Limb (tissue), 2 donors: Measurements from ENCODE around the gene RNASET2.
"Not testable (repeated sequence)": the region's sequence is repeated elsewhere in the genome, so short reads cannot be mapped to it uniquely, and the experiment has no call there.

Experiments
- DNase-seq, 2 donors: peaks; one replicate each; pipeline ENCODE4 v3.0.0-alpha.2; 2016; ENCODE audit errors: extremely low spot score in 2 of 2

The RNASET2 gene

DNA sequence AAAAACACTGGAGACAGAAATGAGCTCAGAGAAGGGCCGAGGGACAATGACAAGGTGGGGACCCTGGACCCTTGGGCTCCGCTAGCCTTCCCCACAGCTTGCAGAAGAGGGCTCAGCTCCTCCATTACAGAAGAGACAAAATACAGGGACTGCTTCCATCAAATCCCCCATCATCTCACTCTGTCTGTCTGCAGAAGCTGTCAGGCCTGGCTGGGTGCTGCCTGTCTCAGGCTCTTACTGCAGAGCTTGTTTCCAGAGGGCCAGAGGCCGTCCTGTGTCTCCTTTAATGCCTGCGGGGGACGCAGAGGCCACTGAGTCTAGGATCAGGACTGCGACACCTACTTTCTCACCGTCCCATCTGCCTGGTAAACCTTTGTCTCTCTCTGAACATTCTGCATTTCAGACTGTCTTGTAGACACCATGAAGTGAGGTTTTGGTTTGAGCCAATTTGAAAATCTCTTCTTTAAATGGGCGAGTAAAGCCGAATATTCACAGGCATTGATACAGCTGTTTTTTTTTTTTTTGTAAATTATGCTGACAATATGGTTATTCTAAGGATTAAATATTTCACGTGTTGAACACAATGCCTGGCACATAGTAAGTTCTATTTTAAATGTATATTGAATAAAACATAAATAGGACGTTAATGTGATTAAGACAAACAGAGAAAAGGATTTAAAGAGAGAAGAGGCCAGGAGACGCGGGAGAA, 28.3 kb downstream of the RNASET2 start:
- no peak for DNase-seq

DNA sequence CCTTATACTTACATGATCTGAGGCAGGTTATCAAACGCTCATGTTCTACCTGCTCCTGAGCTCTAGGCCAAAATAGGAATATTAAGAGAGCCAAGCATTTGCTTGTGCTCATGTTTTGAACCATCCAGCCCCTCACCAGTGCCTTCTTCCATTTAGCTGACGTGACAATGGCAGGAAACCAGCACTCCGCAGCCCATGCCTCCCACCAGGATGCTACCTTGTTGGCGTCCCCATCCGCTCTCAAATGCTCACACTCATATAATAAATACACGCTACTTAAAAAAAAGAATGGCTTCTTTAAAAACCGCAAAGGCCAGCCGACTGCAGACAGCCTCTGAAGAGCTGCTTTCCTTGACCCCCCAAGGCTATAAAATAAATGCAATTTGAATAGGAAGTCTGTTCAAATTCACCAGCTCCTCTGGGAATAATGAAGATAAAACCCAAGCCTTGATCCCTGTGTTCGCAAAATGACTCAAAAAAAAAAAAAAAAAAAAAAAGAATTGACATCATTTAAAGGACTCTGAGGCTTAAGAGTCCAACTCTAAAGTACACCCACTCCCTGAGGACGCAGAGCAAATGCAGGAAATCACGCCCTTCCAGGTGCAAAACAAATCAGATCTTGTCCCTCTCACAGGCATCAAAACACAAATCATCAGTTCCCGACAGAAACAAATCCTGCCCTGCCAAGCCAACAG, 29.0 kb downstream of the RNASET2 start:
- no peak for DNase-seq

DNA sequence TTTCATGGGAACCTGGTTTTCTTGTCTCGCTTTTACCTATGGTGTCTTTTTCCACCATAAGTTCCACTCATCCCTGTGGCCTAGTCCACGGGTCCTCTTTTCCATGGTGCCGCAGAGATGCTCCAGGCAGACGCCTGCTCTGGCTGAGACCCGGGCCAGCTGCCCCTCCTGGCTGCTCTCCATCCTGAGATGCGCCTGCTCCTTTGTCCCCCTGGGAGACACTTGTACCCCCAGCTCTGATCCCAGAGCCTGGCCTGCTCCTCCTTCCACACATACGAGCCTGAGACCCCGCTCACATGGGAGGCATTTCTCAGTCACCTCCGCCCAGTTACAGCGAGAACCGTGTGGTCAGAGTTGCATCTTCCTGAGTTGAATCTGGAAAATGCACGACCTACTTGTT, 29.6 kb downstream of the RNASET2 start:
- no peak for DNase-seq

DNA sequence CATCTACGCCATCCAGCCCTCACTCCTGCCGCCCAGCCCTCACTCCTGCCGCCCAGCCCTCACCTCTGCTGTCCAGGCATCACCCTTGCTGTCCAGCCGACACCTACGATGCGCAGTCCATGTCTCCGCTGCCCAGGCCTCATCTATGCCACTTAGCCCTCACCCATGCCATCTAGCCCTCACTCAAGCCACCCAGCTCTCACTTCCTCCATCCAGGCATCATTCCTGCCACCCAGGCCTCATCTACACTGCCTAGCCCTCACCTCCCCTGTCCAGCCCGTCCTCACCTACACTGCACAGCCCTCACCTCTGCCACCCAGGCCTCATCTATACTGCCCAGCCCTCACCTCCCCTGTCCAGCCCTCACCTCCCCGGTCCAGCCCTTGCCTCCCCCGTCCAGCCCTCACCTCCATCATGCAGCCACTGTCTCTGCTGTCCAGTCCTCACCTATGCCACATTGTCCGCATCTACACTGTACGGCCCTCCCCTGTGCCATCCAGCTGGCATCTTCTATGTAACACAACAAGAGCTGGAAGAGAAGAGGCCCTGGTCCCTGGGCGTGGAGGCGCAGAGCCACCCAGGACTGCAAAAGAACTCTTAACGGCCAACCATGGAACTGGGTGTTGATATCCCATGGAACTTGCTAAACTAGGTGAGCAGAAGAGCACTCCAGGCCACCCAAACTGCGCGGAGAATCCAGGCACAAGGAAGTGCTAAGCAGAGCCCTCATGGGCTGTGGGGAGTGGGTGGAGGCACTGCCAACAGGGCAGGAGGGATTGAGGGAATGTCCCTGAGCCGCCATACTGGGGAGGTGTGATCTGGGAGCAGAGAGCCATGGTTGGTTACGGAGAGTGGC, 31.0 kb downstream of the RNASET2 start:
- no peak for DNase-seq

DNA sequence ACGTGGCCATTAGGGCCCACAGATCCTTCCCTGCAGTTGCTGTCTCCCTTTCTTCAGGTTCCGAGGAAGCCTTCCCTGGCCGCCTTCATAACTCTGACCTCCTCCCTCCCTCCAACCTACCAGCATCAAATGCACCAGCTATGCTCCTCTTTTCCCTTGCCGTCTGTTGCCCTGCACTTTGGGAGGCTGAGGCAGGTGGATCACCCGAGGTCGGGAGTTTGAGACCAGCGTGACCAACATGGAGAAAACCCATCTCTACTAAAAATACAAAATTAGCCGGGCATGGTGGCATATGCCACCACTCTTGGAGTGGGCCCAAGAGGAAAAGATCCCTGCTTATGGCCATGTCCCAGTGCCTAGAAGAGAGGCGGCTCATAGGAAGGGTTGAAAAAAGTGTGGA, 31.8 kb downstream of the RNASET2 start:
- no peak for DNase-seq

DNA sequence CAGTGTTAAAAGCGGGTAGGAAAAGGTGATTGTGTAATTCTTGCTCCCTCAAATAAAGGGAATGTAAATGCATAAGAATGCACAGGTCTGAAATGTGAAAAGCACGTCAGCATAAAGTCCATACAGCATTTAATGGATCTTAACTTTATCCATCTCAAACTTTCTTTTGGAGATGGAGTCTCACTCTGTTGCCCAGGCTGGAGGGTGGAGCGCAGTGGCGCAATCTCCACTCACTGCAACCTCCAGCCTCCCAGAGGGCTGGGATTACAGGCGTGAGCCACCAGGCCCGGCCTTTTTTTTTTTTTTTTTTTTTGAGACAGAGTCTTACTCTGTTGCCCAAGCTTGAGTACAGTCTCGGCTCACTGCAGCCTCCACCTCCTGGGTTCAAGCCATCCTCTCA, 33.4 kb downstream of the RNASET2 start:
- no peak for DNase-seq

DNA sequence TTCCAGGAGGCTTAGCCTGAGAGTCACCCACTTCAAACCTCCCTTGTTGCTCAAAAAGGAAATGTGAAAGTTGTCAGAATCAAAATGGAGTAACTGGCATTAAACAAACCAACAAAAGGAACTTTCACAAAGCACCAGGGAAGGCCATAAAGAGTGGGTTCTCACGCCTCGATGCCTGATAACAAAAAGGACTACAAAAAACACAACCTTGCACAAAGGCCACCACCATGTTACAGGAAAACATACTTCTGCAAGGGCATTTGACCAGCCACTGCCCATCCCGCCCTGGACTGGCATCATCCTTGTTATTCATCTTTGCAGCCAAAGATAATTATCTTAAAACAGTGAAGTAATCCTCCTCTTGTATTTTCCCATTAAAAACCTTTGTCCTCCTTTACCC, 34.8 kb downstream of the RNASET2 start:
- DNase-seq, result no peak

DNA sequence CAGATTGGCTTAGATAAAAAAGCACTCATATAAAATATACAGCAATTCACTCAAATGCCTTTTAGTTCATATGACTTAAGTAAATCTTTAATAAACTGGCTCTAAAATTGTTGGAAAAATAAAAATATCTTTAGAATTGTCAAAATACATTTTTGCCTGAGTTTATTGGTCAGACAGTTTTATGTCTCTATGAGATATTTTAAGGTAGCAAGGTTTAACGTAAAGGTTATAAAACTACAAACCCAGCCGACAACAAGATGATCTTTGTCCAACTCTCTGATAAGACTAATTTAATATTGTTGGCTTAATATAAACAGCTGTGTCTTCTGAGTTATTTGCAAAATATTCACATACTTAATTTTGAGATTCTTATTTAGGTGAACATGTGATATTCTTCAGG, 39.5 kb downstream of the RNASET2 start:
- no peak for DNase-seq

DNA sequence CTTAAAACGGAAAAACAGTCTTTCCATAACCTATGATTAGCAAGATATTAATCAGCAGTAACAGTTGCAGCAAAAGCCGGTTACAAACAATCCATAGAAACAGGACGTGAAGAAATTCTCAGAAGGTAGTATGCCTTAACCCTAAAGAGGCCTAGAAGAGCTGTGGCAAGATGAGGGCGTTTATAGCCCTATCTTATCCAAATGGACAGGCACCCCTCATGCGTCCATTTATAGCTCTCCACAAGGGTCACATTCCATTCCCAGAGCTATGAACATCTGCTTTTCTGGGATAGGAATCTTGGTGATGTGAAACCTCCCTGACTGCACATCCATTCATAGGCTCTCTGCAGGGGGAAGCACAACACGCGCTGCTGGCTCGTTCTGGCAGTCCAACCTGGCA, 40.9 kb downstream of the RNASET2 start:
- DNase-seq, result not testable (repeated sequence)

DNA sequence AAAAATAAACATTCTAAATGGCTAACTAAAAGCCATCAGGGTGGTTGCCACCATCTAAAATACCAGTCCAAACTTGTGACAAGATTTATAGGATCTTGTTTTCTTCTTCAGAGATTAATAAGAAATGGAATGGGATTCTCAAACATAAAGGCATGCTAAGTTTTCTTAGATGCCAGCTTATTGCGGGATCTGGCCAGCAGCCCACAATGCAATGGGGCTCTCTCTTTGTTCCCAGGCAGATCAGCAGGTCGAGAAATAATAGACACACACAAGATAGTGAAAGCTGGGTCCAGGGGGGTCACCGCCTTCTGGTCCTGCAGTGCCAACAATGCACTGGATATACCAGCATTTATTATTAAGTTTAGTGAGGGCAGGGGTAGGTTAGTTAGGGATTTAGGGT, 41.4 kb downstream of the RNASET2 start:
- not testable (repeated sequence) for DNase-seq

DNA sequence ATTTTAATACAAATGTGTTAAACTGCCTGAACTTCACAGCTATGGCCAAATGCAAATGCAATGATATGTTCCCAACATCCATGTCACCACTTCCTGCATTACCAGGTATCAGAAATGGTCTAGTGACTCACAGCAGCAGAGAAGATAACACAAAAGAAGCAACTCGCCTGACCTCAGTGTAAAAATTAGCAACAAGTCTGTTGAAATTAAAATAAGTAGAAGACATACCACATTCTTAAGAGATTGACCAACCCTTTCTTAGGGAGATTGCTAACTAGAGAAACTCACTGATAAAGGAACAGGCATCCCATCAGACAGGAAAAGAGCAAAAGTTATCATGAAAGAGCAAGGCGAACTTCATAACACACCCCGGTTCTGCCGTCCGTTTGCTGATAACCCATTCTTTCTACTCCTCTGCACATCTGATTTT, 45.1 kb downstream of the RNASET2 start:
- no peak for DNase-seq

DNA sequence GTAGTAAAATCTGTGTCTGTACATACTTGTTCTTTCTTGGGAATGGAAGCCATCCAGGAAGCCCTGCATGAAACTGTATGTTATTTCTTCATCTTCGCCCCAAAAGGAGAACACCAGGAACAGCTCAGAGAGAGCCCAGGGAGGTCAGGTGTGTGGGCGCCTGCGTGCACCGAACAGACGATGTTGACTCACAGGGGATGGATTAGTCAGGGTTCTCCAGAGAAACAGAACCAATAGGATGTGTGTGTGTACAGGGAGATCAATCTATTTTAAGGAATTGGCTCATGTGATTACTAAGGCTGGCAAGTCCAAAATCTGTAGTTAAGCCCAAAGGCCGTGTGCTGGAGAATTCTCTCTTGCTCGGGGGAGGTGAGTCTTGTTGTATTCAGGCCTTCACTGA, 45.7 kb downstream of the RNASET2 start:
- no peak for DNase-seq

DNA sequence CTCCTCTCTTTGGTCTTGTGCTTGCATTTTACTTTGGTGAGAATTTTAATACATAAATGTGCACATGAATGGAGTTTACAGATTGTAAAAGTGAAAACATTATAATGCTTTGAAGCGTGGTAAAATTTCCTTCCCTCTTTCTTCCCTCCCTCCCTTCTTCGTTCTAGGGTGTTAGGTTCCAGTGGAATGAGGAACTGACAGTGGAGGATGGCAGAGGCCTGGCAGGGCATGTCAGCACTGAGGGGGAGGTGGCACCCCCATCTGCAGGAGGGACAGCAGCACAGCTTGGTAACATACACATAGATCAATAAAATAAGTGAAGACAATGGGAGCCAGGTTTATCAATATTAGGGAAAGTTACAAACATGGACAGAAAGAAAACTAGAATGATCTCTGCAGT, 47.5 kb downstream of the RNASET2 start:
- no peak for DNase-seq

DNA sequence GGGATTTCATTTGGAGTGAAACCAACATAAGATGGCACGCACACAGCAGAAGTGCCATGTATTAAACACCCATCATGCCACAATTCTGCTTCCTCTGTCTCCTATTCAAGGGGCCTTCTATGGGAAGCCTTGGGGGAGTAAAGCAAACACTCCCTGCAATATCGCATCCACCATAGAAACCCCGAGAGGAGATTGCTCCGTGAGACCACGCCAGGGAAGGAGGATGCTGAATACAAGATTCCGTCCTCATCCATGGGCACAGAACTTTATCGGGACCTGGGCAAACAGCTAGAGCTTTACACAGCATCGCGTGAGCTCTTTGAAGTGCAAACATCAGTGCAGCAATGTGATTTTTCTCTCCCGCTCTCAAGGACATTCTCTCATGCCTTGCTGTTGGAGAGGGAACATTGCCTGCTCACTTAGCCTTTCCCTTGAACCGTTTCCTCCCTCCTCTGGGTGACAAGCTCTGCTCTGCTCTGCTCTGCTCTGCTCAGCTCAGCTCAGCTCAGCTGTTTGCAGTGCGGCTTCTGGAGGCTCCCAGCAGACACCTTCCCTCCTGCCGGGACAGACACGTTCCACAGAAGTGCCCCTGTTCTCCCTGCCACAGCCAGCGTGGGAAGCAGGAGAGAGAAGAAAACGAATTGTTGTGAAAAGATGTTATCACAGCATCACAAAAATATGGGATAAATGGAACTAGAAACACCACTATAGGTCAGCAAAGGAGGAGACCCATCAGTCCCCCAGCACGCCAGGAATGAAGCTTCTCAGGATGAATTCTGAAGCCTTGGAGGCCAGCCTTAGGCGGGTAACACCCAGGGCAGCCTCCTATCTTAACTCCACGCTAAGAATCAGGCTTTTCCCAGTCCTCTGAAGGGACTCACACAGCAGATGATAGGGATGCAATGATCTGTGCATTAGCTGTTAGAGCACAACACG, 48.2 kb downstream of the RNASET2 start:
- no peak for DNase-seq

DNA sequence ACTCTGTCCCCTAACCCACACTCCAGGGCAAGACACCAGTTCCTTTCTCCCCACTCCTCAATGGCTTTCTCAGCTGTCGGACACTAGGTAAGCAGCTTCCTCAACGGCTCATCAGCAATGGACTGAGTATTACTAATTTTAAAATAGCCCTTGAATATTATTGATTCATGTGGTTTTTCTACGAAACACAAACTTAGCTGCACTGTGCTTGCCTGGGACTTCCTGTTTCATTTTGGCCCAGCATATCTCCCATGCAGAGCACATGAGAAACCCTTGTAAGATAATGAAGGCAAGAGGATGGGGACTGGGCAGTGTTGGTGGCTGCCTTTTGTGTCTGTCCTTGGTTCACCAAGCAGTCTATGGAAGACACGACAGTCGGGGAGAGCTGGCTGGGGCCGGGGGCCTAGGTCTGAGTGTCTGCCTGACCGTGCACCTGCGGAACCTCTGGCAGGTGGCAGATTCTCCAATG, 48.9 kb downstream of the RNASET2 start:
- DNase-seq, result no peak

DNA sequence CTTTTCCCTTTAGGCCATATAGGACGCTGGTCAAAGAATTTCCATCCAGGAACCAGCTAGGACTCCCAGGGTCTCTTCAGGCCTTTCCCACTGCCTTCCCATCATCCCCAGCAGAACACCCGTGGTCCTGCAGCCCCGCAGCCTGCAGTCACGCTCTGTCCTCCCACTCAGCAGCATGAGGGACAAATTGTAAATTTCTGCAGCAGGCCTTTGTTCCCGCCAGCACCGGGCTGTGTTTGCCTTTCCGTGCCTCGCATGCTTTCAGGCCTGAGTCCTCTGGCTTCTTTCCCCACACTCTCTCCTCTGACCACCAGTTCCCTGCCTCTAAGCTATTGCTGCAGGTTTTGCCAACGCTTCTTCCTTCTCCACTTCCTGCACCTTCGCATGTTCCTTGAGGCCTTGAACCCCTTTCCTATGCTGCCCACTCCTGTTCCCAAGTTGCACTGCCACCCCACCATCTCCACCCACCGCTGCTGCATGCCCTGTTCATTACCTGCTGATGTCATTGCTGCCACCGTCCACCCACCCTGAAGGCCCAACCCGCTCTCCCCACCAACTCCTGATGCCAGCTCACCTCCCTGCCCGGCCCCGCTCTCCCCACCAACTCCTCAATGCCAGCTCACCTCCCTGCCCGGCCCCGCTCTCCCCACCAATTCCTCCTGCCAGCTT, 49.8 kb downstream of the RNASET2 start:
- no peak for DNase-seq

DNA sequence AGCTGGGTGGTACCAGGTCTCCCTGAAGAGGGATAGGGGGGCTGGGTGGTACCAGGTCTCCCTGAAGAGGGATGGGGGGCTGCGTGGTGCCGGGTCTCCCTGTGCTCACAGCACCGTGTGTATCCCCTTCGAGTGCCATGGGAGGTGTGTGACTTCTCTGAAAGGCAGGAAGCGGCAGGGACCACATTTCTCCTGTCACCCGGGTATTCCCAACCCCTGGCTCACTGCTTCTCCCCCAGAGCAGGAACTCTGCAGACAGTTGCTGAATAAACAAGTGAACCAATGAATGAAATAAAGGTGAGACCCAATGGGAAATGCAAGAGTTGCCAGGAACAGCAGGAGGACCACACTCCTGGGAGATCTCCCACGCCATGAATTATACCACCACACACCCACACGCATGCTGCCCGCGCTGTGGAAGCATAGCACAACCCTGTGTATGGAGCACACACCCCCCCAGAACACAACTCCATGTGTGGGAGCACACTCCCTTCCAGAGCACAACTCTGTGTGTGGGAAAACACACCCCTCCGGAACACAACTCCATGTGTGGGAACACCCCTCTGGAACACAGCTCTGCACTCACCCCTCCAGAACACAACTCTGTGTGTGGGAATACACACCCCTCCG, 50.7 kb downstream of the RNASET2 start:
- DNase-seq, result no peak

DNA sequence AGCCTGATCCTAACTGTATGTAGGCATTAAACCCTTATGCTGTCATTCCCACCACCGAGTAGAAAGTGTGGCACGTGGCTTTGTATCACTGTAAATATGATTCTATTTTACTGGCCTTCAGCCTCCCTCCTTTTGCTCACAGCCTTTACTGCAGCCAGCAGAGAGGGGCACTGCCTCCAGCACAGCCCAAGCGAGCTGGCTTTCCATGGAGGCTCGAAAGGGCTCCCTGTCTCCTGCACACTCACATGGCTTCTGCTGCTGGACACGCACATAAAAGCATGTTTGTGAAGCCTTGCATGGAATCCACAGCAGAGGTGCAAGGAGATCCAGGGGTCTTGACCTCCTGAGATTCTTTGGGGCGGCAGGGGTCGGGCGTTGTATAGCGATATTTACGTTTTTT, 51.3 kb downstream of the RNASET2 start:
- DNase-seq, result no peak

DNA sequence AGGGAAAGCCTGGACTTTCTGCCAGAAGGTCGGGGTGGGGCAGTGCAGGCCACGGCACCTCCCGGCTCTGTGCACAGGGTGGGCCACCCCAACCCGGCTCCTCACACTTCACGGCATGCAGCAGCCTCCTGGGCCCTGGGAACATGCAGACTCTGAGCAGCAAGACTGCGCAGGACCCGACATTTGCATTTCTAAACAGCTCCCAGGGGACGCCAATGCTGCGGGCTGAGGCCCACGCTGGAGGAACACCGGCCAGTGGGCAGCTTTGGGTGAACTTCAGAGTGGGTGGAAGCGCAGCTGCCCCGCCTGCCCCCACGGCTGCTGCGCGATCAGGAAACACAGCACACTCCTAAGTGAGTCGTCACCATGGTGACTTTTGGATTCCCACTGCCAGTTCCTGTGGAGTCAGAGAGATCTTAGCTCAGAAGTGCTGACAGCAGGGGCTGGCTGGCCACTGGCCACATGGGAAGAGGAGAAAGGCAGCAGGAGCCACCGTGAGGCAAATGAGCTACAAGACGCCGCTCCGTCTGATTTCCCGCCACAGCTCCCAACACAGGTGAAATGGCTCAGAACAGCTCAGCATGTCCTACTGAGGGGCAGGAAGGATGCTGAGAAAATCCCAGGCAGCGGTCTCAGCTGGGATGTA, 52.1 kb downstream of the RNASET2 start:
- peak in 1 of 2 donors; percentile 8 for DNase-seq

DNA sequence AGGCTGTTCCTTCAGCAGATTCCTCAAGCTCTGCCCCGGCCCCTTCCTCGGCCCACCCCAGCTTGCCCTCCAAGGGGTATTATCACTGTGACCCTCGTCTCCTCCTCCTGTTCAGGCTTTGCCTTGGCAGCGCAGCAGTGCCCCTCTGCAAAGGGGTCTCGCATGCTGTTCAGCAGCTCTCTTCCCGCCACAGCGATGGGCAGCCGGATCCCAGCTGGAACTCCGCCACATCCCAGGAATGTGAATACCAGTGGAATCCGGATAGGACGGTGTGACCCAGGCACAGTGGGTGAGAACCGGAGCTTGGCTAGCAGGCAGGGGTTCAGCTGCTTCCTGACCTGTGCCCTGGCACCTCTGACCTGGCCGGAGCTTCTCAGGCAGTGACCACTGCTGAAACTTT, 52.9 kb downstream of the RNASET2 start:
- DNase-seq, result no peak
